ENCODE results near the gene NKD2. TPM values are rescaled to one million over a fixed set of nuclear protein-coding genes. Genes with fewer than 3 reads are reported as not detected.

NKD2 gene
- total RNA-seq, 1 donor from 2014 or later = 1.8 TPM

DNA sequence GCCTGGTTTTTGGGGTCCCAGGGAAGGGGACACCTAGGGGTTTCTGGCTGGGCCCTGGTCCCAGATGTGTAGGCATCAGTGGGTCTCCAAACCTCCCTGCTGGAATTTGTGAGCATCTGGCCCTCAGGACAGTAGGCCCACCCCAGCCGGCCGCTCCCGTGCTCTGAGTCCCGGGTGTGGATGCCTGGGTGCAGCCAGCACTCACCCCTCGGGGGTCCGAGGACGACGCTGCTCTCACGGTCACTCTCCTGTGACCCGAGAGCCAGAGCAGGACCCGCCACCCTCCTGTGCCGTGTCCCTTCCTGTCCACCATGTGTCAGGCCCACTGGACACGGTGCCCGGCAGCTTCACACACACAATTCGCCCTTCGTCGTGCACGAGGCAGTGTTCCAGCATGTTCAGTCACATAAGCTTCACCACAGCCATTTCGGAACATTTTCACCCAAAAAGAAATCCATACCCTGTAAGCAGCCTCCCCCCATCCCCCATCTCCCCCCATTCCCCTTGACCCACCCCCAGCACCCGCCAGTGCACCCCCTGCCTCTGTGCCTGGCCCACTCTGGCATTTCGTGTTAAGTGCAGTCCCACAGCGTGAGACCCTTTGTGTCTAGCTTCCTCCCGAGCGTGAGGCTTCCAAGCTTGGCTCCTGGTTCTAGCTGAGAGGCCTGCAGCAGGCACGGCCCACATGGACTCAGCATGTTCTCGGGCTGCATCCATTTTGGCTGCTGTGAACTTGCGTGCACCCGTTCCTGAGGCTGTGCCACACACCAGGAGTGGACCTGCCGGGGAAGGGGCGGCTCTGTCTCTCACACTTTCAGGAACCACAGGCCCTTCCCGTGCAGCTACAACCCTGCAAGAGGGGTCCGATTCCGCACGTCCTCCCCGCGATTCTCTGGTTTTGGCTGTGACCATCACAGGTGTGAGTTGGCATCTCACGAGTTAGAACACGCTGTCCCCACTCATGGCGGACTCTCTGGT lies 40.5 kb downstream of the NKD2 start:
- H3K4me3 Mint-ChIP-seq (ENCODE audit: unreplicated experiment) = no peak overlapping the region

DNA sequence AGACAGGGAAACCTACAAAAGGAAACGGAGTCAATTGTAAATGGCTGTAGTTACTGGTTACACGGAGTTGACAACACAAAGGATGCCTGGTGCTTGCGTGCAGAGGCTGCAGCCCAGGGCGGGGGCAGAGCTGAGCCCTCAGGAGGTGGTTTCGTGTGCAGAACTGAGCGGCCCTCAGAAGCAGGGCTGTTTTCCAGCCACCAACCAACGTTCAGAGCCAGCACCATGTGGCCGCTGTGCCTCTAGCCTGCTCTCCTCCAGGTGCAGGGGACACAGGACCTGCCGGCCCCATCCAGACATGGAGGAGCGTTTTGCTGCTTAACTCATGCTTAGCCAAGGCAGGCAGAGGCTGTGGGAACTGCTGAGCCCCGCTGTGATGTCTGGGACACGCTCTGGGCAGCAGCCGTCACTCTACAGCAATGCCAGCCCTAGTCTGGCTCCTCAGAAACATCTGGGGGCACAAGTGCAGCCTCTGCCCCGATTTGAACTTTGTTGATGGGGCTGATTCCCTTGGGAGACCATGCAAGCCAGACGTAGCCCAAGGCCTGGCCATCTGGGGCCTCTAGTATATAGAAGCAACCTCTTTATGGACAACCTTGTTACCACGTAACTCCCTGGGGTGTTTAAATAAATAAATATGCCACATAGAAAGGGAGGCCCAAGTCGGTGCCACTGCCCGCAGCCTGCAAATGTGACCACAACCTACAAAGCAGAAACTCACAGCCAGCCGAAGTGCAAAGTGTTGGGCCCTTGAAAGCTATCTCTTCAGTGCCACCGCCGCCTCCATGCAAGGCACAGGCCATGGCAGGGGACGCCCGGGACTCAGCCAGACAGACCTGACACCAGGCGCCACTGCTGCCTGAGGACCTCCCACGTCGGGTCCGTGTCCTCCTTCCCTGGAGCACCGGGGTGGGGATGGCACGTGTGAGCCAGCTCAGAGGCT lies 42.1 kb downstream of the NKD2 start:
- peaks cover 21% of the 10 kb centered on the region for H3K36me3 Mint-ChIP-seq (ENCODE audit: low read depth, unreplicated experiment)

More for the DNA sequence above, 40.5 kb downstream of the NKD2 start:
- no peaks in the 10 kb centered on the region for H3K9me3 Mint-ChIP-seq (ENCODE audit: unreplicated experiment)
- peaks cover 11% of the 10 kb centered on the region for H3K27me3 Mint-ChIP-seq (ENCODE audit: unreplicated experiment)
- H3K36me3 Mint-ChIP-seq (ENCODE audit: low read depth, unreplicated experiment) = peaks cover 25% of the 10 kb centered on the region
- TF ChIP-seq, protein P1, sequence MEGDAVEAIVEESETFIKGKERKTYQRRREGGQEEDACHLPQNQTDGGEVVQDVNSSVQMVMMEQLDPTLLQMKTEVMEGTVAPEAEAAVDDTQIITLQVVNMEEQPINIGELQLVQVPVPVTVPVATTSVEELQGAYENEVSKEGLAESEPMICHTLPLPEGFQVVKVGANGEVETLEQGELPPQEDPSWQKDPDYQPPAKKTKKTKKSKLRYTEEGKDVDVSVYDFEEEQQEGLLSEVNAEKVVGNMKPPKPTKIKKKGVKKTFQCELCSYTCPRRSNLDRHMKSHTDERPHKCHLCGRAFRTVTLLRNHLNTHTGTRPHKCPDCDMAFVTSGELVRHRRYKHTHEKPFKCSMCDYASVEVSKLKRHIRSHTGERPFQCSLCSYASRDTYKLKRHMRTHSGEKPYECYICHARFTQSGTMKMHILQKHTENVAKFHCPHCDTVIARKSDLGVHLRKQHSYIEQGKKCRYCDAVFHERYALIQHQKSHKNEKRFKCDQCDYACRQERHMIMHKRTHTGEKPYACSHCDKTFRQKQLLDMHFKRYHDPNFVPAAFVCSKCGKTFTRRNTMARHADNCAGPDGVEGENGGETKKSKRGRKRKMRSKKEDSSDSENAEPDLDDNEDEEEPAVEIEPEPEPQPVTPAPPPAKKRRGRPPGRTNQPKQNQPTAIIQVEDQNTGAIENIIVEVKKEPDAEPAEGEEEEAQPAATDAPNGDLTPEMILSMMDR (IDR thresholded peaks at IDR 0.05; ENCODE audit: unreplicated experiment) = no peak
- no peak overlapping the region for H3K27ac Mint-ChIP-seq (ENCODE audit: unreplicated experiment)
- no peak for DNase-seq (ENCODE audit: low spot score)
- H3K4me1 Mint-ChIP-seq (ENCODE audit: unreplicated experiment) = no peaks in the 10 kb centered on the region

DNA sequence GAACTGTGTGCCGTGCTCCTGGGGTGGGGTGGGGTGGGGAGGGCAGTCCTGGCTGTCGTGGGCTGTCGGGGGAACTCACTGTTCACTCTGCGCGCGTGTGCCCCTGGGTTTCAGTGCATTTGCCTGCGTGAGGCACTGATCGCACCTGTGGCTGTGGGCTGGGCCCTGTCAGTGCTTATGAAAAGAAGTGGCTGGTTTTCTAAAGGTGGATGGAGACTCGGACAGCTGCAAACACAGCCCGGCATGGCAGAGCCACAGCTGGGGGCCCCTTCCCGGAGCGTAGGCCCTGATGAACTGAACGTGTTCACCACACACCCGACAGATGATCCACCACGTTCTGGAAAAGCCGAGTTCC lies 42.7 kb downstream of the NKD2 start:
- TF ChIP-seq, protein P1 (IDR thresholded peaks at IDR 0.05; ENCODE audit: unreplicated experiment) = no peak
- H3K27ac Mint-ChIP-seq (ENCODE audit: unreplicated experiment) = no peak overlapping the region
- no peak overlapping the region for H3K4me3 Mint-ChIP-seq (ENCODE audit: unreplicated experiment)
- no peaks in the 10 kb centered on the region for H3K9me3 Mint-ChIP-seq (ENCODE audit: unreplicated experiment)
- peaks cover 21% of the 10 kb centered on the region for H3K36me3 Mint-ChIP-seq (ENCODE audit: low read depth, unreplicated experiment)
- H3K4me1 Mint-ChIP-seq (ENCODE audit: unreplicated experiment) = no peaks in the 10 kb centered on the region
- no peak for DNase-seq (ENCODE audit: low spot score)
- peaks cover 5% of the 10 kb centered on the region for H3K27me3 Mint-ChIP-seq (ENCODE audit: unreplicated experiment)

More for the DNA sequence above, 42.1 kb downstream of the NKD2 start:
- no peaks in the 10 kb centered on the region for H3K4me1 Mint-ChIP-seq (ENCODE audit: unreplicated experiment)
- H3K27me3 Mint-ChIP-seq (ENCODE audit: unreplicated experiment) = peaks cover 5% of the 10 kb centered on the region
- H3K27ac Mint-ChIP-seq (ENCODE audit: unreplicated experiment) = no peak overlapping the region
- TF ChIP-seq, protein P1 (IDR thresholded peaks at IDR 0.05; ENCODE audit: unreplicated experiment) = no peak
- H3K4me3 Mint-ChIP-seq (ENCODE audit: unreplicated experiment) = no peak overlapping the region
- H3K9me3 Mint-ChIP-seq (ENCODE audit: unreplicated experiment) = no peaks in the 10 kb centered on the region
- no peak for DNase-seq (ENCODE audit: low spot score)

DNA sequence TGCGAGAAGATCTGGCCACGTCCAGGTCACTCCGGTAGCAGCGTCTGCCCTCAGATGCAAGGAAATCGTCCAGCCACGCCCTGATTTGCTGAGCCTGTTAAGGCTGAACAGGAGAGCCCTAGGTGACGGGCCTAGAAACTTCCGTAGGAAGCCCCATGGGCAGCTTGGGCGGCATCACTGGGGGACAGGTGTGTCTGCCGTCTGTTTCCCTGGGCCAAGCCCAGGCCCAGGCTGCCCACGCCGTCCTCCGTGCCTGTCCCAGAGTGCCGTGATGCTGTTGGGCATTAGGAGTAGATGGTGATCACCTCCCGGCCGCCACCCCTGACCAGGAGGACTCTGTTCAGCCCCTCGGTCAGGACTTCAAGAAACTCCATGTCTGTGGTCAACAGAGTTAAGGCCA lies 43.5 kb downstream of the NKD2 start:
- Mint-ChIP-seq H3K4me1 (ENCODE audit: unreplicated experiment) (no peaks in the 10 kb centered on the region), H3K27ac (ENCODE audit: unreplicated experiment) (no peak overlapping the region), H3K9me3 (ENCODE audit: unreplicated experiment) (no peaks in the 10 kb centered on the region), H3K4me3 (ENCODE audit: unreplicated experiment) (no peak overlapping the region), H3K27me3 (ENCODE audit: unreplicated experiment) (peaks cover 5% of the 10 kb centered on the region), H3K36me3 (ENCODE audit: low read depth, unreplicated experiment) (peaks cover 16% of the 10 kb centered on the region)
- DNase-seq (ENCODE audit: low spot score) = no peak
- TF ChIP-seq, protein P1 (IDR thresholded peaks at IDR 0.05; ENCODE audit: unreplicated experiment) = no peak
